IMR-90 (cell line): ENCODE results near the gene GPR107. TPM values are rescaled to one million over a fixed set of nuclear protein-coding genes. Genes with fewer than 3 reads are reported as not detected.

Experiments
- ATAC-seq: fragments of 200-7000 bp; cut with Tn5 transposase; 2 replicates; pipeline ENCODE4 v1.9.1; 2020; ENCODE audit warnings: low read depth, mild to moderate bottlenecking, moderate library complexity
- BruUV-seq: library from RNA; stranded (reverse); fragments of 400-500 nt; replicated peaks from 2 replicates; lab custom pipeline; 2021; lab: Mats Ljungman, UMichigan
- CTCF ChIA-PET: fragments of 300-600 bp; formaldehyde crosslinking; extraction: SDS; loops from one replicate; lab custom pipeline; 2021; ENCODE audit warnings: antibody characterized with exemption; lab: Yijun Ruan, JAX
- POLR2A ChIA-PET: fragments of 300-600 bp; sonication (Branson Sonifier 250); formaldehyde crosslinking; loops from one replicate; lab custom pipeline; 2022; ENCODE audit warnings: antibody characterized with exemption; ENCODE audit not compliant: unreplicated experiment; lab: Charles Lee
- DNase-seq: peaks from one replicate; pipeline ENCODE4 v3.0.0; 2013
- H2AFZ ChIP-seq: replicated peaks from 2 replicates; pipeline ENCODE3; 2013; ENCODE audit warnings: low read length, mild to moderate bottlenecking; ENCODE audit not compliant: poor library complexity
- H2AK5ac ChIP-seq: 2 replicates; pipeline ENCODE4 v1.6.1; 2013; ENCODE audit warnings: low read depth, low read length, inconsistent platforms
- H2AK9ac ChIP-seq: replicated peaks from 2 replicates; pipeline ENCODE3; 2013; ENCODE audit warnings: mild to moderate bottlenecking, low read depth, low read length, moderate library complexity; ENCODE audit not compliant: poor library complexity
- H2BK120ac ChIP-seq: 2 replicates; pipeline ENCODE4 v1.6.1; 2013; ENCODE audit warnings: low read depth, low read length, inconsistent platforms
- H2BK15ac ChIP-seq: 3 replicates; pipeline ENCODE4 v1.6.1; 2013; ENCODE audit warnings: low read depth, low read length, inconsistent platforms
- H2BK20ac ChIP-seq: 2 replicates; pipeline ENCODE4 v1.6.1; 2013; ENCODE audit warnings: low read depth, mild to moderate bottlenecking, inconsistent platforms, low read length, moderate library complexity
- H2BK5ac ChIP-seq: 2 replicates; pipeline ENCODE4 v1.6.1; 2013; ENCODE audit warnings: mild to moderate bottlenecking, low read depth, low read length, inconsistent platforms; ENCODE audit not compliant: poor library complexity, severe bottlenecking
- H3K14ac ChIP-seq: replicated peaks from 2 replicates; pipeline ENCODE4 v1.6.1; 2013; ENCODE audit warnings: low read depth, low read length, inconsistent platforms
- H3K18ac ChIP-seq: 2 replicates; pipeline ENCODE4 v1.6.1; 2013; ENCODE audit warnings: low read depth, low read length, control low read depth
- H3K23ac ChIP-seq: 2 replicates; pipeline ENCODE4 v1.6.1; 2013; ENCODE audit warnings: low read depth, low read length, inconsistent platforms
- H3K27ac ChIP-seq: 2 replicates; pipeline ENCODE4 v1.5.1; 2013; ENCODE audit warnings: mild to moderate bottlenecking, control low read depth, low read length; ENCODE audit not compliant: insufficient read depth
- H3K27me3 ChIP-seq: 2 replicates; pipeline ENCODE4 v1.6.1; 2013; ENCODE audit warnings: low read length; ENCODE audit not compliant: control insufficient read depth, insufficient read depth
- H3K36me3 ChIP-seq: 2 replicates; pipeline ENCODE4 v1.6.1; 2013; ENCODE audit warnings: low read length, mixed read lengths; ENCODE audit not compliant: control insufficient read depth, insufficient read depth
- H3K4ac ChIP-seq: 2 replicates; pipeline ENCODE4 v1.6.1; 2013; ENCODE audit warnings: low read depth, low read length, inconsistent platforms
- H3K4me1 ChIP-seq: 2 replicates; pipeline ENCODE4 v1.6.1; 2013; ENCODE audit warnings: low read length, mixed read lengths; ENCODE audit not compliant: control insufficient read depth, insufficient read depth
- H3K4me2 ChIP-seq: 2 replicates; pipeline ENCODE4 v1.6.1; 2013; ENCODE audit warnings: low read depth, mild to moderate bottlenecking, control low read depth, low read length, moderate library complexity
- H3K4me3 ChIP-seq: 2 replicates; pipeline ENCODE4 v1.5.1; 2013; ENCODE audit warnings: low read depth, mild to moderate bottlenecking, control low read depth, low read length, moderate library complexity; ENCODE audit not compliant: insufficient read depth
- H3K56ac ChIP-seq: 2 replicates; pipeline ENCODE4 v1.6.1; 2013; ENCODE audit warnings: low read length, inconsistent platforms; ENCODE audit not compliant: insufficient read depth; ENCODE audit errors: extremely low read depth
- H3K79me1 ChIP-seq, 2 experiments: 2 replicates each; pipeline ENCODE4 v1.6.1; 2013; ENCODE audit warnings: low read length in 2 of 2, inconsistent platforms in 1 of 2, low read depth in 1 of 2
- H3K9ac ChIP-seq: 2 replicates; pipeline ENCODE4 v1.6.1; 2013; ENCODE audit warnings: low read depth, low read length, control low read depth
- H3K9me1 ChIP-seq: 2 replicates; pipeline ENCODE4 v1.6.1; 2013; ENCODE audit warnings: low read length, inconsistent platforms; ENCODE audit not compliant: insufficient read depth
- H3K9me3 ChIP-seq: 2 replicates; pipeline ENCODE4 v1.6.1; 2013; ENCODE audit warnings: low read length; ENCODE audit not compliant: control insufficient read depth, insufficient read depth
- H4K20me1 ChIP-seq: 2 replicates; pipeline ENCODE4 v1.6.1; 2013; ENCODE audit warnings: low read length, inconsistent platforms; ENCODE audit not compliant: insufficient read depth
- H4K5ac ChIP-seq: 2 replicates; pipeline ENCODE4 v1.6.1; 2013; ENCODE audit warnings: mild to moderate bottlenecking, low read depth, low read length, control low read depth
- H4K8ac ChIP-seq, 2 experiments: 2 replicates each; pipeline ENCODE4 v1.6.1; 2013; ENCODE audit warnings: low read depth in 2 of 2, low read length in 2 of 2, control low read depth in 1 of 2, inconsistent platforms in 1 of 2
- H4K91ac ChIP-seq: 2 replicates; pipeline ENCODE4 v1.6.1; 2013; ENCODE audit warnings: low read depth, low read length, inconsistent platforms; ENCODE audit not compliant: insufficient read depth
- CEBPB ChIP-seq: IDR thresholded peaks from 2 replicates; pipeline ENCODE4 v1.6.1; 2012; ENCODE audit warnings: low read depth, low read length, improper control_type of control experiment
- CTCF ChIP-seq: conservative IDR thresholded peaks from 2 replicates; pipeline ENCODE4 v1.5.1; 2012; ENCODE audit warnings: mild to moderate bottlenecking, low read depth, low read length, improper control_type of control experiment
- ELK1 ChIP-seq: fragments of 150-350 bp; IDR thresholded peaks from 2 replicates; pipeline ENCODE4 v1.6.1; 2016; ENCODE audit warnings: low read depth, mild to moderate bottlenecking, low read length, moderate library complexity, borderline replicate concordance
- MAFK ChIP-seq: IDR thresholded peaks from 2 replicates; pipeline ENCODE4 v1.6.1; 2012; ENCODE audit warnings: low read depth, low read length, improper control_type of control experiment
- NFE2L2 ChIP-seq: fragments of 150-350 bp; IDR thresholded peaks from 2 replicates; pipeline ENCODE4 v1.6.1; 2016; ENCODE audit warnings: low read depth, mild to moderate bottlenecking, low read length
- POLR2A ChIP-seq: IDR thresholded peaks from 2 replicates; pipeline ENCODE4 v1.6.1; 2012; ENCODE audit warnings: mild to moderate bottlenecking, low read depth, low read length
- RAD21 ChIP-seq: IDR thresholded peaks from 2 replicates; pipeline ENCODE4 v1.6.1; 2012; ENCODE audit warnings: low read length, improper control_type of control experiment
- RCOR1 ChIP-seq: IDR thresholded peaks from 2 replicates; pipeline ENCODE4 v1.6.1; 2012; ENCODE audit warnings: mild to moderate bottlenecking, low read length, improper control_type of control experiment; ENCODE audit not compliant: insufficient replicate concordance
- USF2 ChIP-seq: fragments of 150-350 bp; IDR thresholded peaks from 2 replicates; pipeline ENCODE4 v1.6.1; 2017; ENCODE audit warnings: mild to moderate bottlenecking, antibody characterized with exemption, low read length, low read depth
- WGBS, 2 experiments: methylation state at CpG; one replicate each; pipeline versions ENCODE4 v1.1.5 to v1.1.7; 2013; ENCODE audit warnings: missing lambda C conversion rate in 2 of 2; ENCODE audit not compliant: insufficient read length in 1 of 2; ENCODE audit errors: extremely low coverage in 2 of 2; 5-methylcytosine and 5-hydroxymethylcytosine counted together
- dilution Hi-C: fragments of 300-500 bp; cut with HindIII; formaldehyde crosslinking; loops from one replicate; pipeline ENCODE4 v1.14.3; 2018; ENCODE audit warnings: low sequenced_read_pairs; ENCODE audit not compliant: unreplicated experiment
- in situ Hi-C: fragments of 300-500 bp; cut with MboI; formaldehyde crosslinking; loops from 3 replicates; pipeline ENCODE4 v1.14.3; 2019; ENCODE audit warnings: low sequenced_read_pairs, inconsistent platforms, mixed read lengths
- intact Hi-C: fragments of 100-400 bp; cut with micrococcal nuclease; formaldehyde crosslinking; loops from 2 replicates; pipeline ENCODE4 v1.10.0; 2022
- polyA plus RNA-seq, 3 experiments: library from polyadenylated mRNA; depleted of rRNA; stranded (reverse); fragments of >200 nt; gene quantifications; 2 replicates each; pipeline ENCODE4 v1.2.3, GENCODE V29; 2012; ENCODE audit warnings: low replicate concordance in 1 of 3
- total RNA-seq: library from RNA; depleted of rRNA; stranded (reverse); fragments of >200 nt; gene quantifications from 2 replicates; pipeline ENCODE4 v1.2.3, GENCODE V29; 2012

GPR107 gene
- total and polyA plus RNA-seq, 2 of the 4 experiments (the other 2 are of a cell fraction) = 16.7 to 21.6 TPM

- TF ChIP-seq RCOR1 (no peak), POLR2A (no peak), USF2 (no peak), NFE2L2 (no peak), MAFK (no peak)
These were observed 54.2 kb downstream of the GPR107 start (continued) for GRCh38 chr9:130107955-130108354.

GRCh38 chr9:130110166-130110565, 56.5 kb downstream of the GPR107 start:
- H3K56ac ChIP-seq = no peak overlapping the region
- no peak overlapping the region for H2BK5ac ChIP-seq
- H3K4me1 ChIP-seq = peaks cover 15% of the 10 kb centered on the region
- BruUV-seq = no TSS peak
- intact Hi-C loops = no loop called here
- dilution Hi-C loops = loop anchor here (25.0 kb wide), 1 partner anchor 127 kb away; no protein-coding TSS in a partner anchor
- H2BK120ac ChIP-seq = no peak overlapping the region
- POLR2A ChIA-PET = no interaction called here
- no peak overlapping the region for H3K4me2 ChIP-seq
- in situ Hi-C loops = loop anchor here (5.0 to 25.0 kb wide), 3 partner anchors 127 to 552 kb away; partner anchors contain the start of gene PRDM12
- H2BK20ac ChIP-seq = no peak overlapping the region
- H3K4me3 ChIP-seq = no peak overlapping the region
- no peak overlapping the region for H3K9ac ChIP-seq
- H3K27me3 ChIP-seq = no peaks in the 10 kb centered on the region
- WGBS, 2 experiments = 92% methylated on average over 2 of the region's 5 CpGs; no CpG with 5 or more reads in 1 of the 2 experiments
- no peak overlapping the region for H4K5ac ChIP-seq
- no peak overlapping the region for H2BK15ac ChIP-seq
- CTCF ChIA-PET = no interaction called here
- no peak overlapping the region for H3K4ac ChIP-seq
- peak overlapping the region in 1 of 2 experiments; percentile 38; a peak in 1 of 4 replicates for H4K8ac ChIP-seq
- no peak overlapping the region for H4K91ac ChIP-seq
- peaks cover 14% of the 10 kb centered on the region for H4K20me1 ChIP-seq
- H3K27ac ChIP-seq = no peak overlapping the region
- H2AK9ac ChIP-seq = no peak overlapping the region
- ATAC-seq = no peak
- peak overlapping the region; percentile 46 for H3K14ac ChIP-seq
- peaks cover 3% of the 10 kb centered on the region for H3K9me1 ChIP-seq
- no peak overlapping the region for H3K23ac ChIP-seq
- H3K36me3 ChIP-seq = peaks cover 24% of the 10 kb centered on the region
- peak overlapping the region; percentile 35; the same call in 1 of the 2 replicates for H2AK5ac ChIP-seq
- peak overlapping the region; percentile 53 for H2AFZ ChIP-seq
- no peak overlapping the region for H3K18ac ChIP-seq
- no peak for DNase-seq
- peaks cover 18% of the 10 kb centered on the region in 2 experiments for H3K79me1 ChIP-seq
- TF ChIP-seq RAD21 = peak; percentile 44
- peak; percentile 20; the same call in 1 of the 2 replicates for TF ChIP-seq CTCF
- no peak for TF ChIP-seq CEBPB
- TF ChIP-seq ELK1 = no peak
- no peak for TF ChIP-seq MAFK
- no peaks in the 10 kb centered on the region for H3K9me3 ChIP-seq
